Raji (cell line): ENCODE data around the gene XIRP1.

Experiments used
- POLR2A ChIP-seq: IDR thresholded peaks from 2 replicates; pipeline ENCODE4 v1.6.1; 2011; ENCODE audit warnings: low read depth, low read length, control low read depth; ENCODE audit not compliant: insufficient read depth

Gene XIRP1

GRCh38 chr3:39166932-39167532 is 25.4 kb downstream of the XIRP1 start:
- TF ChIP-seq POLR2A, result no peak

DNA sequence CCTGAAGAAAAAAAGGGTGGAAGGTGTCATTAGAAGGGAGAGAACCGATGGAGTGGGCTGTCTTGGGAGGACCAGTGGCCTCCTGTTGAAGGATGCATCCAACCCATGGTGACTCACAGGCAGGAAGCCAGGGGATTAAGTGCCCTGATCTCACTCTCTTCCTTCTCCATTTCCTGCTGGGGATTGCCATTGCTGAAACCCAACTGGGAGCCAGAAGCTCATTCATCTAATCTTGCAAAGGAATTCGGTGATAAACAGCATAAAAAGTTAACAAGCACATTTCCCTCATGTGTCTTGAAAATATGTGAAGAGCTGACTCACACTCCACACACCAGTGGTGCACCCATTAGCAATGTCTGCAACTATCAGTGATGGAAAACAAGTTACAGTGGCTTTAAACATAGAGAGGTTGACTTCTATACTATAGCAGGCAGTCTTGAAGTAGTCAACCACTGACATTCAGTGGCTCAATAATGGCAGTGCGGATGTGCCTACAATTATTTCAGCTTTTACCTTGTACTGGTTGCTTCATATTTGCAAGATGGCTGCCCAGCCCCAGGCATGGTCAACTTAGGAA is 26.2 kb downstream of the XIRP1 start:
- TF ChIP-seq POLR2A, result no peak

DNA sequence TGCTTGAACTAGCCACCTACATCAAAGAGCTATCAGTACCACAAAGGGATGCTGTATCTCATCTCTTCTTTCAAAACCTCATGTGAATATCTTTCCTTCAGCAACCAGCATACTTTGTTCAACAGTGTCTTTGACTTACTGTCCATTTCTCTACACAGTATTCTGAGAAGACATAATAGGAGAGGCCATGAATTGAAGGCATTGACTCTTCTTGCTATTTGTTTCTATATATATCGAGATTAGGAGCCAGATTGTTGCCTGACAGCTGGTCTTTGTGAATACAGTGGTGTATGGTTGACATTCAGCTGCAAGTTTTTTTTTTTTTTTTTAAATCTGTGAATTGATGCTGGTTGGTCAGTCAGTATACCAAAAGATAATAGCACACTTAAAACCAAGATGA is 26.9 kb downstream of the XIRP1 start:
- no peak for TF ChIP-seq POLR2A

DNA sequence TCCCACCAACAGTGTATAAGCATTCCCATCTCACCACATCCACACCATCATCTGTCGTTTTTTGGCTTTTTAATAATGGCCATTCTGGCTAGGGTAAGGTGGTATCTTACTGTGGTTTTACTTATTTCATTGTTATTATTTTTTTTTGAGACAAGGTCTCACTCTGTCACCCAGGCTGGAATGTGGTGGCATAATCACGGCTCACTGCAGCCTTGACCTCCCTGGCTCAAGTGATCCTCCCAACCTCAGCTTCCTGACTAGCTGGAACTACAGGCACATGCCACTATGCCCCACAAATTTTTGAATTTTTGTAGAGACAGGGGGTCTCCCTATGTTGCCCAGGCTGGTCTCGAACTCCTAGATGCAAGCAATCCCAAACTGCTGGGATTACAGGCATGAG is 28.0 kb downstream of the XIRP1 start:
- TF ChIP-seq POLR2A, result no peak

GRCh38 chr3:39158148-39158715 is 34.2 kb downstream of the XIRP1 start:
- no peak for TF ChIP-seq POLR2A

DNA sequence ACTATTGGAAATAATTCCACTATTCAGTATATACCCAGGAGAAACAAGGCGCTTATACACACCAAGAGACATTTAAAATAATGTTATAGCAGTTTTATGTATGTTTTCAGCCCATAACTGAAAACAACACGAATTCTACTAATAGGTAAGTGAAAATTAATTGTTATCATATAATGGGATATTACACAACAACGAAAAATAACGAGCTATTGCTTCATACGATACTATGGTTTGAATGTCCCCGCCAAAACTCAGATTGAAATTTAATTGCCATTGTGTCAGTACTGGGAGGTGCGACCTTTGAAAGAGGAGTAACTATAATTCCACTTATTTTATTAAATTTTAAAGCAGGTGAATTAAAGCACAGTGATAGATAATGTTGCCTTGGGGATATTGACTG is 35.0 kb downstream of the XIRP1 start:
- TF ChIP-seq POLR2A, result no peak

- no peak for TF ChIP-seq POLR2A
These were observed 36.0 kb downstream of the XIRP1 start for GRCh38 chr3:39156421-39156820.

GRCh38 chr3:39154280-39155021 is 37.9 kb downstream of the XIRP1 start:
- no peak for TF ChIP-seq POLR2A

DNA sequence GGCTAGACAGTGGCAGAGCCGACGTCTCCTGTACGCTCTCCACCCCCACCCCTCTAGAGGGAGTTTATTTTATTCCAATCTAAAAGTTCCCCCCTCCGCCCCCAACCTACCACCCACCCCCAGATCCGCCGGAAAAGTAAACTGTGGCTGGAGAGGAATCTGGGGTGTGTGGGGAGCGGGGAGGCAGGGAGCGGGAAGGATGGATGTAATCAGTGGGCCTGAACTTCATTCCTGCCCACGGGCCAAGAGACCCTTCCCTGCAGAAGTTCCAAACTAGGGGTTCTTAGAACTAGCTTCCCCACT is 38.5 kb downstream of the XIRP1 start:
- TF ChIP-seq POLR2A, result no peak

DNA sequence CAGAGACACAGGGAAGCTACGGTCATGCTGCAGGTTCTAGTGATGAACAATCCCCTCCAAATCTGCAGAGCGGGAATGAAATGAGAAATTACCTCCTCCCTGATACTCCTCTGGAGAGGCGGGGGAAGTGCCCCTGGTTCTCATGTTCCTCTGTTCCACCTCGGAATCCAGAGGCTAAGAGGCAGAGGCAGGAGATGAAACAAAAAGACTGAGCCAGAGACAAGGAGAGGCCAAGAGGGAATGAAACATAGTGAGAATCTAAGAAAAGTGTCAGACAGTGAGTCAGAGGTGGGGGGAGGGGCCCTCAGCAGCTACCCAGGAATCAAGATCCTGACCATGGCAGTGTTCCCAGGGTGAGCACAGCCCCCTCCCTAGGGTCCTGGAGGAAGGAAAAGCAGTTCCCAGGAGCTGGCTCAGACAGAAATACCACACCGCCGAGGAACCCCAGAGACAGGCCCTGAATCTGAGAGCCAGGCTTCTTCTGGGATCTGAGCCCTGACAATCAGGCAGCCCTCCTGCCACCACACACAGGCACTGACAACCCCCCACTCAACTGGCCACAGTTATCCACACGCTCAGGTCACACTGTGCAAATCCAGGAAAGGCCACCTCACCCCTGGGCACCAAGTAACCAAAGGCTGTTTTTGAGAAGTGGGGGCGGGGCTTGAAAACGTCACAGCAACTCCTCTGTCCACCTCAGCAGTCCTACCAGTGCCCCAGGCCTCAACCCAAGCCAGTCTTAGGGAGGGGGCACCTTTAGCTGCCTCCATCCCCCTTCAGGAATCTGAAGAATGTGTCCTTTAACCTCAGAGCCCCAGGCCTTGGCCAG is 41.4 kb downstream of the XIRP1 start:
- no peak for TF ChIP-seq POLR2A

DNA sequence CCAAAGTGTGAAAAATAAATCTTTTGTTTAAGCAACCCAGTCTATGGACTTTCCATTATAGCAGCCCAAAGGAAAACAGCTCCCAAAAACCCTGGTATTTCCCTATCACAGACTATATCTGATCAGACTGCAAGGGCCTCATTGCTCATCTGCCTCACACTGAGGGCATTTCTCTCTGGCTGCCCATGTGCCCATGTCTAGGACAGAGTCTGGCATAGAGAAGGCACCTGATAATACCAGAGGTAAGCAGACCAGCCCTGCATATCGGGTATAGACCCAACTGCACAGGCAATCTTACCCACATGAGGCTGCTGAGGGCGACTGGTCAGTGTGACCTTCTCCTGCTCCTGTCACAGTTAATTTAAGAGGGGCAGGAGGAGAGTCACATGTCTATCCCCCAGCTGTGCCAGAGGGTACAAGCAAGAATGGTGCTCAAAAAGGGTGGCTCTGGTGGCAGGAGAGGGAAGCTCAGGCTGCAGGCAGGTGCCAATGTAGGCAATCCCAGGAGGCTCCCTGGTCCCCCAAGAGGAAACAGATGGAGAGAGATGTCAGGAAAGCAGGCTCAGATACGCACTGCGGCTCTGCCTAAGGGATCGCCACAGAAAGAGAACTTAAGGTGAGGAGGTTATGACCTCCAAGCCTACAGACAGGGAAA is 42.1 kb downstream of the XIRP1 start:
- TF ChIP-seq POLR2A, result no peak

- no peak for TF ChIP-seq POLR2A
These were observed 42.8 kb downstream of the XIRP1 start for GRCh38 chr3:39149498-39150147.

GRCh38 chr3:39149059-39149455 is 43.3 kb downstream of the XIRP1 start:
- TF ChIP-seq POLR2A, result peak; percentile 25; the same call in 1 of the 2 replicates

- 0 out of 2 replicates have a peak, but pooled peaks have one; percentile 24 for TF ChIP-seq POLR2A
These were observed 43.8 kb downstream of the XIRP1 start for GRCh38 chr3:39148435-39149058.
